ENCODE results near the gene TLL2. TPM values are rescaled to one million over a fixed set of nuclear protein-coding genes. Genes with fewer than 3 reads are reported as not detected.

The TLL2 gene
- total and polyA plus RNA-seq, 9 of the 15 experiments (the other 6 are each of a cell fraction or from before 2014, with no cell fraction given) = 0.09 TPM; not detected in 8

- TF ChIP-seq TFAP4 (CRISPR knock-in tag; IDR thresholded peaks at IDR 0.05; ENCODE audit: borderline replicate concordance) (peak; percentile 60; the same call in 1 of the 2 replicates), PRDM10 (IDR thresholded peaks at IDR 0.05; ENCODE audit: partially characterized antibody) (no peak), MAX (CRISPR knock-in tag; IDR thresholded peaks at IDR 0.05) (peak; percentile 12; the same call in 1 of the 2 replicates), RB1 (IDR thresholded peaks at IDR 0.05; ENCODE audit: low read depth) (0 out of 2 replicates have a peak, but pooled peaks have one; percentile 24), ZNF76 (CRISPR knock-in tag; IDR thresholded peaks at IDR 0.05; ENCODE audit: borderline replicate concordance) (no peak), ZNF408 (CRISPR knock-in tag; IDR thresholded peaks at IDR 0.05; ENCODE audit: low read depth) (no peak), TCFL5 (CRISPR knock-in tag; conservative IDR thresholded peaks at IDR 0.05) (no peak), ATF2 (CRISPR knock-in tag; IDR thresholded peaks at IDR 0.05) (no peak), TFAM (CRISPR knock-in tag; conservative IDR thresholded peaks at IDR 0.05) (no peak), NFYB (IDR thresholded peaks at IDR 0.05; ENCODE audit: extremely low read depth, insufficient read length) (peak; percentile 9)
Measured at GRCh38 chr10:96513698-96514561, at the start of gene TLL2 (continued).

Measured in K562 (cell line).